Measurements from ENCODE around the gene RAB19.
"Not testable (repeated sequence)": the region's sequence is repeated elsewhere in the genome, so short reads cannot be mapped to it uniquely, and the experiment has no call there.

RAB19 gene

DNA sequence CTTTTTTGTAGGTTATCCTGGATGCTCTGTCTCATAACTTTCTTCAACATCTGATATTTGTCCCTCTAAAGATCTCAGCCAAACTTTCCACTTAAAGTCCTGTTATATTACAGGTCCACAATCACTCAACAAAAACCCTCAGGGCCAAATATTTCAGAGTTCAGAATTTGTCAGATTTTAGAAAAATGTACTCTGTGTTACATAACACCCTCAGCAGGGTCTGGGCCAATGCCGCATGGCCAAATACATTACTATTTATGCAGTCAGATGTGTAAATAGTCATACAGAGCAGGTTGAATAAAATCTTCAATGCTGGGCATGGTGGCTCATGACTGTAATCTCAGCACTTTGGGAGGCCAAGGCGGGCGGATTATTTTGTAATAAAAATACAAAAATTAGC, 11.5 kb downstream of the RAB19 start:
- TF ChIP-seq, protein P1, sequence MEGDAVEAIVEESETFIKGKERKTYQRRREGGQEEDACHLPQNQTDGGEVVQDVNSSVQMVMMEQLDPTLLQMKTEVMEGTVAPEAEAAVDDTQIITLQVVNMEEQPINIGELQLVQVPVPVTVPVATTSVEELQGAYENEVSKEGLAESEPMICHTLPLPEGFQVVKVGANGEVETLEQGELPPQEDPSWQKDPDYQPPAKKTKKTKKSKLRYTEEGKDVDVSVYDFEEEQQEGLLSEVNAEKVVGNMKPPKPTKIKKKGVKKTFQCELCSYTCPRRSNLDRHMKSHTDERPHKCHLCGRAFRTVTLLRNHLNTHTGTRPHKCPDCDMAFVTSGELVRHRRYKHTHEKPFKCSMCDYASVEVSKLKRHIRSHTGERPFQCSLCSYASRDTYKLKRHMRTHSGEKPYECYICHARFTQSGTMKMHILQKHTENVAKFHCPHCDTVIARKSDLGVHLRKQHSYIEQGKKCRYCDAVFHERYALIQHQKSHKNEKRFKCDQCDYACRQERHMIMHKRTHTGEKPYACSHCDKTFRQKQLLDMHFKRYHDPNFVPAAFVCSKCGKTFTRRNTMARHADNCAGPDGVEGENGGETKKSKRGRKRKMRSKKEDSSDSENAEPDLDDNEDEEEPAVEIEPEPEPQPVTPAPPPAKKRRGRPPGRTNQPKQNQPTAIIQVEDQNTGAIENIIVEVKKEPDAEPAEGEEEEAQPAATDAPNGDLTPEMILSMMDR (IDR thresholded peaks at IDR 0.05; ENCODE audit: low read depth, low read length) = no peak
- no peaks in the 10 kb centered on the region for H3K9me3 ChIP-seq
- H3K4me1 ChIP-seq = no peaks in the 10 kb centered on the region
- H3K36me3 ChIP-seq = no peaks in the 10 kb centered on the region
- DNase-seq = no peak
- no peaks in the 10 kb centered on the region for H3K27me3 ChIP-seq
- H3K4me3 ChIP-seq (ENCODE audit: low read depth, low read length) = no peak overlapping the region

DNA sequence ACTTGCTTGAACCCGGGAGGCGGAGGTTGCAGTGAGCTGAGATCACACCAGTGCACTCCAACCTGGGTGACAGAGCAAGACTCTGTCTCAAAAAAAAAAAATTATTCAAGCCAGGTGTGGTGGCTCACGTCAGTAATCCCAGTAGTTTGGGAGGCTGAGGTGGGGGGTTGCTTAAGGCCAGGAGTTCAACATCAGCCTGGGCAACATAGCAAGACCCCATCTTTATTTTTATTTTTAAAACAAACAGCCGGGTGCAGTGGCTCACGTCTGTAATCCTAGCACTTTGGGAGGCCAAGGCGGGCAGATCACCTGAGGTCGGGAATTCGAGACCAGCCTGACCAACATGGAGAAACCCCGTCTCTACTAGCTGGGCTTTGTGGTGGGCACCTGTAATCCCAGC, 12.0 kb downstream of the RAB19 start:
- not testable (repeated sequence) for H3K9me3 ChIP-seq; H3K36me3 ChIP-seq; DNase-seq; H3K4me1 ChIP-seq; H3K4me3 ChIP-seq (ENCODE audit: low read depth, low read length); H3K27me3 ChIP-seq

DNA sequence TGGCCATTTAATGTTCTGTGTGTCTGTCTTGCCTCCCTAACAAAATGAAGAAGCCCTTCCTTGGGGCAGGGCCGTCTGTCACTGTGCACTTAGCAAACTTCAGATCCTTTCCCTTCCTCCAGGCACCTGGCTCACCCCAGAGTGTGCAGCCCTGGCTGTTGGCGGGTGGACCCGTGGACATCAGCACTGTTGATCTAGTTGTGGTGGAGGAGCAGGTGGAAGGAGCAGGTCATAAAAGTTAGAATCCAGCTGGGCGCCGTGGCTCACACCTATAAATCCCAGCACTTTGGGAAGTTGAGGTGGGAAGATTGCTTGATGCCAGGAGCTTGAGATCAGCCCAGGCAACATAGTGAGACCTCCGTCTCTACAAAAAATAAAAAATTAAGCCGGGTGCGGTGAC, 12.7 kb downstream of the RAB19 start:
- H3K9me3 ChIP-seq = no peaks in the 10 kb centered on the region
- TF ChIP-seq, protein P1 (IDR thresholded peaks at IDR 0.05; ENCODE audit: low read depth, low read length) = no peak
- no peaks in the 10 kb centered on the region for H3K27me3 ChIP-seq
- H3K4me1 ChIP-seq = no peaks in the 10 kb centered on the region
- DNase-seq = no peak
- no peak overlapping the region for H3K4me3 ChIP-seq (ENCODE audit: low read depth, low read length)
- no peaks in the 10 kb centered on the region for H3K36me3 ChIP-seq

DNA sequence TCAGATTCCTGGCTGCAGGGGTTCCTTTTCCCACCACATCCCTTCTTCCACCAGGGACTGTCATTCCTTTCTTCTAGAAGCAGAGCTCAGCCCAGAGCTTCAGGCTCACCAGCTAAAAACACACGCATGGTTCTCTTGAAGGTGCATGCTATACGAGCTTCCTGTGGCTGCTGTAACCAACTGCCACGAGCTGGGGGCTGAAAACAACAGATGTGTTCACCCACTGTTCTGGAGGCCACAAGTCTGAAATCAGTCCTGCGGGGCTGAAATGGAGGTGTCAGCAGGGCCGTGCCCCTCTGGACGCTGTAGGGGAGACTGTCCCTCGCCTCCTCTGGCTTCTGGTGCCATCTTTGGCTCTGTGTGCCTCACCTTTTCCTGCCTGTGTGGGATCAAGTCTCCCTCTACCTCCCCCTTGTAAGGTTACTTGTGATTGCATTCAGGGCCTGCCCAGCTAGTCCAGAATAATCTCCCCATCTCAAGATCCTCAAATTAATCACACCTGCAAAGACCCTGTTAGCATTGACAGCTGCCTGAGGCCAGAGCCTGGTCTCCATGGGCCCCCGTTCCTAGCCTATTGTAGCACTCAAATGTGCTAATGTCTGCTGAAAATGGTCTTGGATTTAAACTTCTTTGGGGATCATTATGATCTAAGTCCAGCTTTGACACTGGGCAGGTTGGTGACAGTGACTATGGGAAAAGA, 13.7 kb downstream of the RAB19 start:
- Histone ChIP-seq H3K36me3 (no peaks in the 10 kb centered on the region), H3K4me3 (ENCODE audit: low read depth, low read length) (no peak overlapping the region), H3K4me1 (no peaks in the 10 kb centered on the region), H3K9me3 (no peaks in the 10 kb centered on the region), H3K27me3 (no peaks in the 10 kb centered on the region)
- TF ChIP-seq, protein P1 (IDR thresholded peaks at IDR 0.05; ENCODE audit: low read depth, low read length) = no peak
- no peak for DNase-seq

DNA sequence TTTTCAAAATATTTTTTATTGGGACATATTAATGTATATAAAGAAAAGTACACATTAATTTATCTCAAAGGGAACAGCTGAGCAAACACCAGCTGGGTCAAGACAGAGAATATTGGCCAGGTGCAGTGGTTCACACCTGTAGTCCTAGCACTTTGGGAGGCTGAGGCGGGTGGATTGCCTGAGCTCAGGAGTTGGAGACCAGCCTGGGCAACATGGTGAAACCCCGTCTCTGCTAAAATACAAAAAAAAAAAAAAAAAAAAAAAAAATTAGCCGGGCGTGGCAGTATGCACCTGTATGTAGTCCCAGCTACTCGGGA, 14.3 kb downstream of the RAB19 start:
- H3K4me3 ChIP-seq (ENCODE audit: low read depth, low read length); H3K9me3 ChIP-seq; H3K36me3 ChIP-seq; H3K27me3 ChIP-seq; H3K4me1 ChIP-seq; DNase-seq: not testable (repeated sequence)

DNA sequence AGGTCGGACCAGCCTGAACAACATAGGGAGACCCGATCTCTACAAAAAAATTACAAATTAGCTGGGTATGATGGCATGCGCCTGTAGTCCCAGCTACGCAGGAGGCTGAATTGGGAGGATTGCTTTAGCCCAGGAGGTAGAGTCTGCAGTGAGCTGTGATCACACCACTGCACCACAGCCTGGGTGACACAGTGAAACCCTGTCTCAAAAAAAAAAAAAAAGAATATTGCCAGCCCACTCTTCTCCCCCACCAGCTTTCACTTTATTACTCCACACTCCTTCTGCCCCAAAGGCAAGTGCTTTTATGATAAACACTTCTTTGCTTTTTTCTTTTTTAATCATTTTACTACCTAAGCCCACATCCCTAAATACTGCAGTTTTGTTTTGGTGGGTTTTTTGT, 14.8 kb downstream of the RAB19 start:
- DNase-seq = no peak
- TF ChIP-seq, protein P1 (IDR thresholded peaks at IDR 0.05; ENCODE audit: low read depth, low read length) = no peak
- H3K36me3 ChIP-seq = no peaks in the 10 kb centered on the region

DNA sequence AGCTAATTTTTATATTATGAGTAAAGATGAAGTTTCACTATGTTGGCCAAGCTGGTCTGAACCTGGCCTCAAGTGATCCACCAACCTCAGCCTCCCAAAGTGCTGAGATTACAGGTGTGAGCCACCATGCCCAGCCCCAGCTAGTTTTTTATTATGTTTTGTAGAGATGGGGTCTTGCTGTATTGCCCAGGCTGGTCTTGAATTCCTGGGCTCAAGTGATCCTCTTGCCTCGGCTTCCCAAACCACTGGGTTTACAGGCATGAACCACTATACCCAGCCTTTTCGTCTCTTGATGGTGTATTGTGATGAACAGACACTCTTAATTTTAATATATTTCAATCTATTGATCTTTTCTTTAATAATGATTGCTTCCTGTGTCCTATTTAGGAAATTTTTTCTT, 17.7 kb downstream of the RAB19 start:
- no peak for DNase-seq
- Histone ChIP-seq H3K9me3 (no peaks in the 10 kb centered on the region; the same call in 1 of the 2 replicates), H3K36me3 (no peaks in the 10 kb centered on the region), H3K4me3 (ENCODE audit: low read depth, low read length) (no peak overlapping the region), H3K27me3 (no peaks in the 10 kb centered on the region; the same call in 1 of the 2 replicates), H3K4me1 (no peaks in the 10 kb centered on the region)
- TF ChIP-seq, protein P1 (IDR thresholded peaks at IDR 0.05; ENCODE audit: low read depth, low read length) = no peak

More for the DNA sequence above, 14.8 kb downstream of the RAB19 start:
- Histone ChIP-seq H3K9me3 (no peaks in the 10 kb centered on the region; the same call in 1 of the 2 replicates), H3K4me3 (ENCODE audit: low read depth, low read length) (no peak overlapping the region), H3K27me3 (no peaks in the 10 kb centered on the region), H3K4me1 (no peaks in the 10 kb centered on the region)

Measured in BE2C (cell line).